ELR (cell line): ENCODE results near the gene TIPARP.
"Not testable (repeated sequence)": the region's sequence is repeated elsewhere in the genome, so short reads cannot be mapped to it uniquely, and the experiment has no call there.

Experiments used
- DNase-seq: peaks from one replicate; pipeline ENCODE4 v3.0.0-alpha.2; 2015; ENCODE audit warnings: low read depth

TIPARP gene

GRCh38 chr3:156711944-156712343 is 37.6 kb downstream of the TIPARP start:
- DNase-seq = not testable (repeated sequence)

GRCh38 chr3:156716105-156716862 is 41.9 kb downstream of the TIPARP start:
- no peak for DNase-seq

GRCh38 chr3:156718622-156719306 is 44.4 kb downstream of the TIPARP start:
- no peak for DNase-seq

GRCh38 chr3:156720826-156721225 is 46.4 kb downstream of the TIPARP start:
- no peak for DNase-seq

GRCh38 chr3:156721687-156722618 is 47.6 kb downstream of the TIPARP start:
- DNase-seq = no peak

- peak; percentile 38 for DNase-seq
Measured at GRCh38 chr3:156723182-156723619, 48.8 kb downstream of the TIPARP start.

- no peak for DNase-seq
Measured at GRCh38 chr3:156725682-156726081, 51.3 kb downstream of the TIPARP start.

- no peak for DNase-seq
Measured at GRCh38 chr3:156726456-156726855, 52.1 kb downstream of the TIPARP start.

GRCh38 chr3:156727519-156728205 is 53.3 kb downstream of the TIPARP start:
- peak; percentile 54 for DNase-seq

GRCh38 chr3:156728267-156728985 is 54.0 kb downstream of the TIPARP start:
- DNase-seq = peak; percentile 86

- no peak for DNase-seq
Measured at GRCh38 chr3:156729460-156730179, 55.2 kb downstream of the TIPARP start.

GRCh38 chr3:156731813-156732212 is 57.4 kb downstream of the TIPARP start:
- no peak for DNase-seq

GRCh38 chr3:156732261-156732660 is 57.9 kb downstream of the TIPARP start:
- DNase-seq = no peak

- no peak for DNase-seq
Measured at GRCh38 chr3:156732715-156733421, 58.5 kb downstream of the TIPARP start.

- DNase-seq = not testable (repeated sequence)
Measured at GRCh38 chr3:156734661-156735060, 60.3 kb downstream of the TIPARP start.

- no peak for DNase-seq
Measured at GRCh38 chr3:156735471-156735870, 61.1 kb downstream of the TIPARP start.

GRCh38 chr3:156737049-156737448 is 62.7 kb downstream of the TIPARP start:
- not testable (repeated sequence) for DNase-seq

- no peak for DNase-seq
Measured at GRCh38 chr3:156738251-156738650, 63.9 kb downstream of the TIPARP start.

GRCh38 chr3:156739976-156740375 is 65.6 kb downstream of the TIPARP start:
- no peak for DNase-seq

- DNase-seq = not testable (repeated sequence)
Measured at GRCh38 chr3:156740581-156740980, 66.2 kb downstream of the TIPARP start.
